ENCODE data around the gene VWA3B.

GRCh38 chr2:98084151-98084868 lies 2.7 kb upstream of the VWA3B start:
- TF ChIP-seq FOS (IDR thresholded peaks at IDR 0.05; ENCODE audit: borderline replicate concordance, insufficient read depth, low read length) = no peak
- TF ChIP-seq POLR2A (IDR thresholded peaks at IDR 0.05; ENCODE audit: low read depth, low read length) = no peak
- no peak for TF ChIP-seq POLR2AphosphoS5 (IDR thresholded peaks at IDR 0.05; ENCODE audit: insufficient read depth, low read depth, low read length)
- TF ChIP-seq CTCF (IDR thresholded peaks at IDR 0.05; ENCODE audit: extremely low read depth in 1 of 2, insufficient read depth in 1 of 2, low read depth in 1 of 2, low read length in 2 of 2) = no peak
- no peak for TF ChIP-seq JUN (IDR thresholded peaks at IDR 0.05; ENCODE audit: borderline replicate concordance, insufficient read depth, insufficient read length, low read depth)
- TF ChIP-seq EZH2 (IDR thresholded peaks at IDR 0.05; ENCODE audit: borderline replicate concordance, low read depth, low read length, severe bottlenecking) = no peak
- no peak for TF ChIP-seq MAX (IDR thresholded peaks at IDR 0.05; ENCODE audit: insufficient read depth, insufficient read length)
- TF ChIP-seq MYC (IDR thresholded peaks at IDR 0.05; ENCODE audit: low read depth, low read length) = no peak
- TF ChIP-seq GATA2 (IDR thresholded peaks at IDR 0.05; ENCODE audit: insufficient read depth, insufficient read length, low read depth, low read length) = no peak

All from endothelial cell of umbilical vein (primary cell).